Motor neuron (in vitro differentiated cells): ENCODE measurements around the gene ANKRD49. TPM values are rescaled to one million over a fixed set of nuclear protein-coding genes. Genes with fewer than 3 reads are reported as not detected.

Source experiments
- ATAC-seq, 8 experiments: fragments of 200-7000 bp; cut with Tn5 transposase; replicated peaks in 6 of 8; 2 replicates each; pipeline ENCODE4 v1.8.0; 2021; ENCODE audit warnings: mild to moderate bottlenecking in 8 of 8, moderate library complexity in 8 of 8
- H3K27ac ChIP-seq, 2 donors: fragments of 250-450 bp; sonication (Bioruptor Pico); 2 replicates each; pipeline ENCODE4 v1.9.0; 2021; ENCODE audit warnings: antibody characterized with exemption in 2 of 2, mild to moderate bottlenecking in 2 of 2, moderate library complexity in 1 of 2
- H3K4me1 ChIP-seq, 2 donors: fragments of 250-450 bp; sonication (Bioruptor Pico); replicated peaks in 1 of 2; 2 replicates each; pipeline ENCODE4 v1.6.1; 2021; ENCODE audit warnings: antibody characterized with exemption in 2 of 2, mild to moderate bottlenecking in 2 of 2, moderate library complexity in 1 of 2
- H3K4me3 ChIP-seq, 5 donors: fragments of 250-450 bp; sonication (Bioruptor Pico); 2 replicates each; pipeline ENCODE4 v1.9.0; 2021; ENCODE audit warnings: antibody characterized with exemption in 5 of 5, mild to moderate bottlenecking in 5 of 5, moderate library complexity in 4 of 5
- WGBS, 10 experiments: fragments of 450-650 bp; shearing (Covaris generic); methylation state at CpG; one replicate each; pipeline ENCODE4 v1.0.0; 2022; 5-methylcytosine and 5-hydroxymethylcytosine counted together
- in situ Hi-C, 9 experiments: fragments of 400-800 bp; cut with MboI; loops; one replicate each; pipeline ENCODE4 v1.15.0; 2021; ENCODE audit warnings: low sequenced_read_pairs in 9 of 9, low pct_unique_long_range_greater_than_20kb in 2 of 9; ENCODE audit not compliant: unreplicated experiment in 9 of 9
- total RNA-seq, 8 experiments: library from RNA; unstranded; fragments of 300-600 nt; gene quantifications; 2 replicates each; pipeline versions ENCODE4 v1.2.3 to v1.2.4, GENCODE V29; 2022

ANKRD49 gene
- 10 to 100 TPM; 12.1 to 21.2 (median 15.5) TPM for total RNA-seq

DNA sequence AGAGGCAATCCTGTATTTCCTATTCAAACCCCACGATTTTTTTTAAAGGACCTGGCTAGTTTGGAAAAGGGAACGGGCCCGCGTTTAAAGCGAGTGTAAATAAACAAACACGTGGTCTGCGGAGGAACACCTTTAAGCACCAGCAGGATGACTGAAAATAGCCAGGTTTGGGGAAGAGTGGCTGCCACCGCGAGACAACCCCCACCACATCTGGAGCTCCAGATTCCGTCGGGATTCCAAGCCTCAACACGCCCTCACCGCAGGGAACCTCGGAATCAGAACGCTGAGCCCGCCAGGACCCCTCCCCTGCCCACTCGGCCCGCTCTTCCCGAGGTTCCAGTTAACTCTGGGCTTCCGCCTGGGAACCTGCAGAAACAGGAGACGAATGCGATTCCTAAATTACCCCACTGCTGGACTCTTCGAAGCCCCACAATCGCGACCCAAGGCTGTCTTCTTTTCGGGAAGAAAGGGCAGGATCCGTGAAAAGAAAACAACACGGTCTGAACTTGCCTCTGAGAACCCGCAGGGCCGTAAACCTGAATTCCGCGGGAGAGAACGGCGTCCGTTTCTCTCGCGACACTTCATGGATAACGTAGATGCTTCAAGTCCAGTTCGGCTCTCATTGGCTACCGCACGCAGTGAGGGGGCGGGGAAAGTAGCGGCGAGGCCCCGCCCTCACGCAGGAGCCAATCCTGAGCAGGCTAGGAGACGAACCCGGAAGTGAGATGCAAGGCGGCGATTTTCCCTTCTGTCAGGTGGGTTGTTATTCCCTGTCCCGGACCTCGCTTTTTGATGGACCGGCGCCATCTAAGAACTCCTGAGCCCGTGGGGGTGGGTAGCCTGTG, at the start of gene ANKRD49, which contains the start of gene MRE11:
Gene ANKRD49 (plus strand): TSS at position 704 of the 845 bp plus-strand sequence. CDS start 2,710 bp downstream, outside the sequence.
Gene MRE11 (minus strand): TSS at position 564 of the 845 bp plus-strand sequence. CDS start 1,043 bp downstream, outside the sequence.
- peak; percentile 98 to 100 (median 99) for ATAC-seq
- H3K4me3 ChIP-seq: peak within 1 kb of the TSS; percentile 81 to 96 (median 85)
- in situ Hi-C loops: loop anchor here in 1 of 9 experiments (25.0 kb wide), 2 partner anchors 306 to 606 kb away; no protein-coding TSS in a partner anchor
- 0 to 6% (median 1%) methylated on average over 2 to 24 of the region's 55 CpGs; no CpG with 5 or more reads in 2 of the 10 experiments for WGBS, 10 experiments
- H3K4me1 ChIP-seq: peaks cover 0 to 10% of the 10 kb centered on the region in 2 donors
- peak within 1 kb of the TSS; percentile 40 to 65 for H3K27ac ChIP-seq

DNA sequence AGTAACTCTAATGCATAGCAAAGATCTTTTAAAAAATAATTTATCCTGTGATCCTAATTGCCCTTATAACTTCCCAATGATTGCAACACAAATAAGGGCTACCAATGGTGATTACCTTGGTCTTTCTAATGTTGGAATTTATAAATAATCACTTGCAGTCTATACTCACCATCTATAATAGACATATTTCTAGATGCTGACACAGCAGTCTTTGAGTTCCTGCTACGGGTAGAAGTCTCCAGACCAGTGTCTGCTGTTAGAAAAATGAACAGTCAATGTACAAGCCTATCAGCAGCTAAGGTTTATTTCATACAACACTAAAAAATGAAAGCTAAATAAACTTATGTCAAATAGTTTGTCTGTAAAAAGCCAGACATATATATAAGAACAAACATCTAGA, 48.1 kb upstream of the ANKRD49 start:
- WGBS, 10 experiments: 67 to 100% (median 100%) methylated on average over 1 of the region's 1 CpG; no CpG with 5 or more reads in 3 of the 10 experiments
- in situ Hi-C loops: loop anchor here in 1 of 9 experiments (25.0 kb wide), 1 partner anchor 558 kb away; no protein-coding TSS in a partner anchor

GRCh38 chr11:94447149-94447548, 46.6 kb upstream of the ANKRD49 start:
- Histone ChIP-seq H3K4me3 (no peak overlapping the region), H3K27ac (no peak overlapping the region), H3K4me1 (peaks cover 7 to 17% of the 10 kb centered on the region in 2 donors)
- ATAC-seq: peak in 4 of 8 experiments; percentile 39 to 69 (median 54)
- in situ Hi-C loops: loop anchor here in 1 of 9 experiments (25.0 kb wide), 1 partner anchor 560 kb away; no protein-coding TSS in a partner anchor
- WGBS, 10 experiments: 20 to 100% (median 51%) methylated on average over 1 to 4 of the region's 4 CpGs; no CpG with 5 or more reads in 1 of the 10 experiments

More for the DNA sequence above, 48.1 kb upstream of the ANKRD49 start:
- H3K4me3 ChIP-seq: no peak overlapping the region
- no peak for ATAC-seq
- H3K27ac ChIP-seq: no peak overlapping the region
- H3K4me1 ChIP-seq: peaks cover 7 to 17% of the 10 kb centered on the region in 2 donors

DNA sequence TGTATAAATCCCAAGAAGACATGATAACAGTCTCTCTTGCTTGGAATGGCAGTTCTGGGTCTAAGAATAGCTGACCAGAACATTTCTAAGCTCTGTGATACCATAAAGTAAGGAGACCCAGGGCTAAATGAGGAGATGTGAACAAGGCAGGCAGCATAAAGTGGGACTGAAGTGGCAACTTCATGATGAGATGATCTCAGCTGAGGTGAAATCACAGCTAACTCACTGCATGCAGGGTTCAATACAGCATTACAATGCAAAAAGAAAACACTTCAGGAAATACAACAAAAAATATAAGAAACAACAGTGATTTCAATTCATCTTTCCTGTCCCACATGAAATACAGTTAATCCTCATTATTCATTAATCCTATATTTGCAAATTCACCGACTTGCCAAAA, 44.8 kb upstream of the ANKRD49 start:
- in situ Hi-C loops: loop anchor here in 1 of 9 experiments (25.0 kb wide), 1 partner anchor 562 kb away; no protein-coding TSS in a partner anchor
- H3K4me1 ChIP-seq: peaks cover 7 to 17% of the 10 kb centered on the region in 2 donors
- H3K27ac ChIP-seq: no peak overlapping the region
- WGBS, 10 experiments: 0 to 100% (median 86%) methylated on average over 1 of the region's 1 CpG; no CpG with 5 or more reads in 5 of the 10 experiments
- ATAC-seq: peak in 5 of 8 experiments; percentile 38 to 80 (median 57)
- no peak overlapping the region for H3K4me3 ChIP-seq

DNA sequence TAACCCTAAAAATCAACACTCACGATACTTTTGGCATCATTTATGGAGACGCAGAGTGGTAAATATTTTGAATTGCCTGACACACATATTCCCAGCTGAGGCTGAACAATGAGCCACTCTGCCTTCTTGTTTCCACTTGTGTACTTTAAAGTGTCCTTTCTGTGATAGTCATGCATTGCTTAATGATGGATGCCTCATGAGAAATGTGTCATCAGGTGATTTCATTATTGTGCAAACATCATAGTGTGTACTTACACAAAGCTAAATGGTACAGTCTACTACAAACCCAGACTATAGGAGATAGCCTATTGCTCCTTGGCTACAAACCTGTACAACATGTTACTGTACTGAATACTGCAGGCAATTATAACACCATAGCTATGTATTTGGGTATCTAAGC, 44.3 kb upstream of the ANKRD49 start:
- Histone ChIP-seq H3K27ac (no peak overlapping the region), H3K4me1 (peaks cover 7 to 17% of the 10 kb centered on the region in 2 donors), H3K4me3 (no peak overlapping the region)
- in situ Hi-C loops: loop anchor here in 1 of 9 experiments (25.0 kb wide), 1 partner anchor 562 kb away; no protein-coding TSS in a partner anchor
- 0 to 100% (median 83%) methylated on average over 1 to 2 of the region's 2 CpGs; no CpG with 5 or more reads in 4 of the 10 experiments for WGBS, 10 experiments
- ATAC-seq: peak in 7 of 8 experiments; percentile 70 to 93 (median 90)

DNA sequence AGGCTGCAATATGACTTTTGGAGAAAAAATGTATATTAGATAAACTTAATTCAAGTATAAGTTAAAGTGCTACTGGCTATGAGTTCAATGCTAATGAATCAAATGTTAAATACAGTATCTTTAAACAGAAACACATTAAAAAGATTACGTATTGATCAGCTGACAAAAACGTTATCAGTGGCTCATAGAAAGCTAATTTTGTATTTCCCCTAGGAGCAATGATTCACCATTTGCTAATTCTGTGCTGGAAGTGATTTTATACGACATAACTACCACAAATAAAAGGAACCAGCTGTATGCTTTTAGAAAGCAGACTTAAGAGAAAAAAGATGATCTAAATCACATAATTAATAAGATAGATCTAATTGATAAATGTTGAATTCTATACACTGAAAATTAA, 43.7 kb upstream of the ANKRD49 start:
- in situ Hi-C loops: no loop called here

GRCh38 chr11:94452988-94453387, 40.8 kb upstream of the ANKRD49 start:
- H3K27ac ChIP-seq: no peak overlapping the region
- WGBS, 10 experiments: 83 to 100% (median 100%) methylated on average over 1 to 2 of the region's 2 CpGs
- no peak for ATAC-seq
- in situ Hi-C loops: no loop called here
- peaks cover 7 to 15% of the 10 kb centered on the region in 2 donors for H3K4me1 ChIP-seq
- H3K4me3 ChIP-seq: no peak overlapping the region

More for the DNA sequence above, 43.7 kb upstream of the ANKRD49 start:
- H3K4me3 ChIP-seq: no peak overlapping the region
- ATAC-seq: peak in 7 of 8 experiments; percentile 9 to 79 (median 30)
- peaks cover 7 to 17% of the 10 kb centered on the region in 2 donors for H3K4me1 ChIP-seq
- H3K27ac ChIP-seq: no peak overlapping the region
- 7 to 81% (median 38%) methylated on average over 1 to 3 of the region's 3 CpGs for whole genome bisulfite sequencing, 10 experiments

GRCh38 chr11:94454301-94454700, 39.5 kb upstream of the ANKRD49 start:
- in situ Hi-C loops: no loop called here
- no peak for ATAC-seq
- no peak overlapping the region for H3K27ac ChIP-seq
- H3K4me1 ChIP-seq: peaks cover 2 to 12% of the 10 kb centered on the region in 2 donors
- WGBS, 10 experiments: 83 to 100% (median 100%) methylated on average over 1 to 2 of the region's 2 CpGs; no CpG with 5 or more reads in 2 of the 10 experiments
- H3K4me3 ChIP-seq: no peak overlapping the region

- Histone ChIP-seq H3K4me3 (no peak overlapping the region), H3K27ac (no peak overlapping the region), H3K4me1 (peaks cover 0 to 6% of the 10 kb centered on the region in 2 donors)
- WGBS, 10 experiments: 80 to 100% (median 100%) methylated on average over 1 of the region's 1 CpG; no CpG with 5 or more reads in 5 of the 10 experiments
- no peak for ATAC-seq
- in situ Hi-C loops: no loop called here
These were observed 37.9 kb upstream of the ANKRD49 start for GRCh38 chr11:94455861-94456260.

- Histone ChIP-seq H3K4me1 (peaks cover 0 to 6% of the 10 kb centered on the region in 2 donors), H3K4me3 (no peak overlapping the region), H3K27ac (no peak overlapping the region)
- ATAC-seq: peak in 5 of 8 experiments; percentile 22 to 54 (median 48)
- in situ Hi-C loops: no loop called here
- 74 to 100% (median 86%) methylated on average over 2 to 4 of the region's 4 CpGs for WGBS, 10 experiments
These were observed 36.4 kb upstream of the ANKRD49 start for GRCh38 chr11:94457118-94458029.

- in situ Hi-C loops: no loop called here
- 80 to 100% (median 100%) methylated on average over 1 to 2 of the region's 2 CpGs; no CpG with 5 or more reads in 1 of the 10 experiments for WGBS, 10 experiments
- ATAC-seq: no peak
- H3K4me1 ChIP-seq: peaks cover 0 to 6% of the 10 kb centered on the region in 2 donors
- H3K27ac ChIP-seq: no peak overlapping the region
- no peak overlapping the region for H3K4me3 ChIP-seq
These were observed 34.2 kb upstream of the ANKRD49 start for GRCh38 chr11:94459576-94459975.

GRCh38 chr11:94469416-94469815, 24.4 kb upstream of the ANKRD49 start:
- Histone ChIP-seq H3K4me3 (no peak overlapping the region), H3K27ac (no peak overlapping the region), H3K4me1 (no peaks in the 10 kb centered on the region)
- WGBS, 10 experiments: 60 to 100% (median 97%) methylated on average over 1 to 2 of the region's 2 CpGs; no CpG with 5 or more reads in 2 of the 10 experiments
- in situ Hi-C loops: no loop called here
- no peak for ATAC-seq
